Naive B cell (primary cell): ENCODE measurements around the gene ANKRD26. TPM values are rescaled to one million over a fixed set of nuclear protein-coding genes. Genes with fewer than 3 reads are reported as not detected.
A peak's percentile ranks its signal among the peaks of the same experiment; 100 is the strongest.

Experiments used
- ATAC-seq, 2 donors: fragments of 150-1000 bp; cut with Tn5 transposase; 2 replicates each; pipeline ENCODE4 v1.10.0; 2021; ENCODE audit warnings: low read depth in 2 of 2, mild to moderate bottlenecking in 2 of 2, moderate library complexity in 2 of 2
- DNase-seq: peaks from one replicate; pipeline ENCODE4 v3.0.0; 2022
- H3K27ac Mint-ChIP-seq, 6 donors: one replicate each; pipeline ENCODE4 v1.8.0; 2020 to 2022; ENCODE audit warnings: mild to moderate bottlenecking in 6 of 6, mixed read lengths in 6 of 6, moderate library complexity in 5 of 6, inconsistent platforms in 2 of 6
- H3K27me3 Mint-ChIP-seq, 3 donors: one replicate each; pipeline ENCODE4 v1.8.0; 2021 to 2022; ENCODE audit warnings: mixed read lengths in 3 of 3, mild to moderate bottlenecking in 1 of 3
- H3K36me3 Mint-ChIP-seq, 2 donors: one replicate each; pipeline ENCODE4 v1.8.0; 2020 to 2022; ENCODE audit warnings: mixed read lengths in 2 of 2, inconsistent platforms in 1 of 2, mild to moderate bottlenecking in 1 of 2
- H3K4me1 Mint-ChIP-seq, 3 donors: one replicate each; pipeline ENCODE4 v1.8.0; 2020 to 2022; ENCODE audit warnings: mixed read lengths in 3 of 3, inconsistent platforms in 1 of 3, mild to moderate bottlenecking in 1 of 3, moderate library complexity in 1 of 3
- H3K4me3 Mint-ChIP-seq, 8 donors: one replicate each; pipeline ENCODE4 v1.8.0; 2020 to 2022; ENCODE audit warnings: mild to moderate bottlenecking in 8 of 8, mixed read lengths in 8 of 8, moderate library complexity in 8 of 8, inconsistent platforms in 2 of 8
- H3K9me3 Mint-ChIP-seq, 7 donors: one replicate each; pipeline ENCODE4 v1.8.0; 2020 to 2022; ENCODE audit warnings: mixed read lengths in 7 of 7, mild to moderate bottlenecking in 5 of 7, inconsistent platforms in 2 of 7, moderate library complexity in 1 of 7
- polyA plus RNA-seq, 6 donors: library from polyadenylated mRNA; unstranded; fragments of 300-500 nt; fragmentation: Illumina TruSeq; gene quantifications; one replicate each; pipeline ENCODE4 v1.2.3, GENCODE V29; 2021; ENCODE audit warnings: low read depth in 6 of 6

The ANKRD26 gene
- polyA plus RNA-seq: 1 to 10 TPM in 5 of 6 donors, under 1 TPM in 1; 0.68 to 3.9 (median 1.6) TPM

DNA sequence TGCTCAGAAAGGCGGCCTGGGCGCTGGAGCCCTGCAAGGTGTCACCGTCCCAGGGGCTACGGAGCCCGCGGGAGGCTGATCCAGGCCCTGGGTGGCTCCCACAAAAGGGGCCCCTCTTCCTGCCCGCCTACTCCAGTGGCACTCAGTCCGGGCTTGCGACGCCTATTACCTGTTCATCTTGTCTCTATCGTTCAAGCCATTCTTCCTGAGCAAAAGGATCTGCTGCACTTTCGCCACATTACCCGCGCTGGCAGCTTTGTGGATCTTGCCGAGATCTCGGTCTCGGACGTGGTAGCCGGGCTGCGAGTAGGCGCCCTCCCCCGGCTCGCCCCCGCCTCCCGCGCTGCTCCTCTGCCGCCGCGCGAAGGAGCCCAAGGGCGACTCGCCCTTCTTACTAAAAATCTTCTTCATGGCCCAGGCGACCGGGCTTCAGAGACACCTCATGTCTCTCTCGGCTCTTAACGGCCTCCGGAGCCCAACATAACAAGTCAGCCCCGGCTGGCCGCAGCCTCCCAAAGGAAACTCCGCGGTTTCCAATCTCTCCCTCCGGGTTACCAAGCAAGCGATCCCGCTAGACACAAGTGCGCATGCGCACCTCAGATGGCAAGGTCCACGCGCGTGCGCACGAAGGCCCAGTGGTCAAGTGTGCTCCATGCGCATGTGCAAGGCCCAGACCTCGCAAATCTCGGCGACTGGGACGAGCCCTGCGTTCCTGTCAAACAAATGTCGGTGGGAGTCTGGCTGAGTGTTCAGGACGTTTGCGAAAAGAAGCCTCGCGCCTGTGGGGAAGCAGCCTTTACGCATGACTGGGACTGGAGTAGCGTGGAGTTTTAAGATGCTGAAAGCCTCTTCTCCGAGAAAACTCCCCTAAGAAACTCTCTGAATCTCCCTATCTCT, at the start of gene ANKRD26:
TSS of gene ANKRD26 (minus strand) at position 579 of the 897 bp plus-strand sequence. CDS start at position 411, 168 bp downstream.
- H3K9me3 Mint-ChIP-seq: no peaks in the 10 kb centered on the region
- ATAC-seq (peak; percentile 92 to 94), DNase-seq (peak; percentile 95)
- peaks cover 16 to 26% (median 25%) of the 10 kb centered on the region in 3 donors for H3K4me1 Mint-ChIP-seq
- H3K27me3 Mint-ChIP-seq: no peaks in the 10 kb centered on the region
- H3K4me3 Mint-ChIP-seq: peak within 1 kb of the TSS; percentile 91 to 98 (median 94)
- no peaks in the 10 kb centered on the region for H3K36me3 Mint-ChIP-seq
- peak within 1 kb of the TSS; percentile 90 to 98 (median 98) for H3K27ac Mint-ChIP-seq

DNA sequence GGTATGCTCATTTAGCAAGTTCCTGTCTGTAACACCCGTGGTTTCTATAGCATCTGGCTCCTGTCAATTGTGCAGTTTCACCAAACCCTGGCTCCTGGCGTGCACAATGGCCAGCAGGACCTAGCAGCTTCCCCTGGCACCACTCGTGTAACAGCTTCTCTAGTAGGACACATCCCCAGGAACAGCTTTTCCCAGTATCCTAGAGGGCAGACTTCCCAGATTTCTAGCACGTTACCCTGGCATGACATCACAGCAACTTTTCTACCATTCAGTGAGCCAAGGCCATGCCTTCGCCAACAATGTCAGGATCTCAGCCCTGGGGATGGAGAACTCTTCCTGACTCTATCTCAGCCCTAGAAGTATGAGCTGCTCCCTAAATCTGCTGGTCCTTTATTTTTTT, 47.4 kb upstream of the ANKRD26 start:
- ATAC-seq (no peak), DNase-seq (no peak)
- Mint-ChIP-seq H3K4me1 (peaks cover 18 to 28% (median 23%) of the 10 kb centered on the region in 3 donors), H3K4me3 (no peak overlapping the region), H3K27ac (peak overlapping the region in 1 of 6 donors; percentile 76), H3K27me3 (no peaks in the 10 kb centered on the region), H3K36me3 (peaks cover 0 to 9% of the 10 kb centered on the region in 2 donors), H3K9me3 (no peaks in the 10 kb centered on the region)

DNA sequence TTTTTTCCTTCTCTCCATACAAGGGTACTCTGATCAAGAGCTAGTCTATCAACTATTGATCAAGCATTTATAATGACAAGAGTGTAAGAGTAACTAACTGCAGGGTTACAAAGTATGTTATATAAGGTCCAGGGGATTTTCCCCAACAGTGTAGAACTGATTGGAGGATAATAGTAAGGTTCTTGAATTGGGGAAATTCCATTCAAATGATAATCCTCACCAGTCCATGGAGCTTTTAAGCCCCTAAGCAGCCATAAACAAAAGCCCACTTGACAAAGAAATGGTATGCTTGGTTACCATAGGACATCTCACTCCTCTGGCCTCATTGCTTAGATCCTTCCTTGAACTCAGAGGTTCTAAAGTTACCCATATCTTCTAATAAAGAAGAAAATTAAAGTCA, 45.6 kb upstream of the ANKRD26 start:
- H3K9me3 Mint-ChIP-seq: no peaks in the 10 kb centered on the region
- H3K4me1 Mint-ChIP-seq: peaks cover 8 to 15% (median 11%) of the 10 kb centered on the region in 3 donors
- ATAC-seq: peak; percentile 37 to 42
- peak overlapping the region in 3 of 6 donors; percentile 26 to 50 (median 28) for H3K27ac Mint-ChIP-seq
- no peak overlapping the region for H3K4me3 Mint-ChIP-seq
- no peak for DNase-seq
- H3K27me3 Mint-ChIP-seq: no peaks in the 10 kb centered on the region
- H3K36me3 Mint-ChIP-seq: peaks cover 0 to 9% of the 10 kb centered on the region in 2 donors

DNA sequence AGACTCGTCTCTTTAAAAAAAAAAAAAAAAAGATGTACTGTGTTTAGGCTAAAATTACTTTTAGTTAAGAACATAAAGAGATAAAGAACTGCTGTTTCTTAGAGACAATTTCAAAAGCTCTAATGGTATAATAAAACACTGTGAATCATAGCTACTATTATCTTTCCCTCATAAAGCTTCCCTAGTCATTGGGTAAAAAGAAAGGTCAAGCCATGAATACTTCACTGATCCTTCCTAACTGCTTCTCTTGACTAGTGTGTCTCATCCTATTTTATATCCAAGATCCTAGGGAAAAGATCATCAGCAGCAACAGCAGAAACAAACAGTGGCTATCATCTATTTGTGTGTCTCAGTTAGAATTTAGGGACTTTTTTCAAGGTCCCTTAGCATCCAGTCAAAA, 43.4 kb upstream of the ANKRD26 start:
- no peak overlapping the region for H3K27ac Mint-ChIP-seq
- ATAC-seq (no peak), DNase-seq (no peak)
- no peaks in the 10 kb centered on the region for H3K27me3 Mint-ChIP-seq
- H3K36me3 Mint-ChIP-seq: peaks cover 0 to 9% of the 10 kb centered on the region in 2 donors
- no peaks in the 10 kb centered on the region for H3K9me3 Mint-ChIP-seq
- peaks cover under 1 to 7% (median 3%) of the 10 kb centered on the region in 3 donors for H3K4me1 Mint-ChIP-seq
- no peak overlapping the region for H3K4me3 Mint-ChIP-seq

DNA sequence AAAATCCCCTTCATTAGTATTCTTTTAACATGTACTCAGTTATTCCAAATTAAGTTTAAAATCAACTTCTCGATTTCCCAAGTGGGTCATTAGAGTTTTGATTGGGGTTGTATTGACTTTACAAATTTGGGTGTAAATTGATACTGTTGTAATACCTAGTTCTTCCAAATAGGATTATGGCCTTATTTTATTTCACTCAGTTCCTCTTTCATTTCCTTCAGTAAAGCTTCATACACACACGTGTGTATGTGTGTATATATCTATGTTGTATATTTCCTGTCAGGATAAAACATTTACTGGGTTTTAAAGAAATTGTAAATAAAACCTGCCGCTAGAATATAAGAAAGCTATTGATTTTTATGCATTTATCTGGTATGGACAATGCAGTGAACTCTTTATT, 38.0 kb upstream of the ANKRD26 start:
- DNase-seq (peak; percentile 4), ATAC-seq (peak; percentile 64 to 67)
- H3K27ac Mint-ChIP-seq: peak overlapping the region in 3 of 6 donors; percentile 26 to 49 (median 49)
- no peaks in the 10 kb centered on the region for H3K9me3 Mint-ChIP-seq
- H3K4me3 Mint-ChIP-seq: no peak overlapping the region
- H3K4me1 Mint-ChIP-seq: peaks cover 6 to 13% (median 6%) of the 10 kb centered on the region in 3 donors
- H3K36me3 Mint-ChIP-seq: peaks cover 0 to 11% of the 10 kb centered on the region in 2 donors
- H3K27me3 Mint-ChIP-seq: no peaks in the 10 kb centered on the region

DNA sequence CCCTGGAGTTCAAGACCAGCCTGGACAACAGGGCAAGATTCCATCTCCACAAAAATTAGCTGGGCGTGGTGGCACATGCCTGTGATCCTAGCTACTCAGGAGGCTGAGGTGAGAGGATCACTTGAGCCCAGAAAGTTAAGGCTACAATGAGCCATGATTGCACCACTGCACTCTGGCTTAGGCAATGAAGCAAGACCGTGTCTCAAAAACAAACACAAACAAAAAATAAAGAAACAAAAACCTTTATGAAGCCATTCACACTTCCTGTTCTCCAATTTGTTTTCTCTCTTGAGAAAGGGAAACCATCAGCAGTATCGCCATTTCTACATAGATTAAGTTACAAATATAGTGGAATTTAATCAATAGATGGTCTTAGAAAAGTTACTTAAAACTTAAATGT, 34.1 kb upstream of the ANKRD26 start:
- H3K27ac Mint-ChIP-seq: no peak overlapping the region
- peaks cover 19 to 30% of the 10 kb centered on the region in 2 donors for H3K36me3 Mint-ChIP-seq
- no peaks in the 10 kb centered on the region for H3K27me3 Mint-ChIP-seq

DNA sequence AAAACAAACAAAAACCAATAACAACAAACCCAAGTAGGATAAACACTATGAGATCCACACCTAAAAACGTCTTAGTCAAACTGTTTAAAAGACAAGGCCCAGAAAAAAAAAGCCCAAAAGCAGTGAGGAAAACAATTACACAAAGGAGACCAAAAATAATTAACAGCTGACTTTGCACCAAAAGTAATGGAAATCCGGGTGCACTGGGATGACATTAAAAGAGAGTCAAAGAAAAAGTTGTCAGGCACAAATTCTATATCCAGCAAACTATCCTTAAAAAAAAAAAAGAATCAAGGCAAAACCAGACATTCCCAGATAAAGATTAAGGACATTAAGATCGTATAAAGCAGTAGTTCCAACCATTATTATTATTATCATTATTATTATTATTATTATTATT, 7.9 kb upstream of the ANKRD26 start:
- Mint-ChIP-seq H3K9me3 (peaks cover 0 to 11% (median 0%) of the 10 kb centered on the region in 7 donors), H3K4me1 (peaks cover 0 to 2% (median 0%) of the 10 kb centered on the region in 3 donors), H3K27ac (peak overlapping the region in 1 of 6 donors; percentile 75), H3K36me3 (peaks cover 13 to 22% of the 10 kb centered on the region in 2 donors), H3K27me3 (no peaks in the 10 kb centered on the region), H3K4me3 (no peak overlapping the region)
- DNase-seq: no peak
- ATAC-seq: no peak

More for the DNA sequence above, 34.1 kb upstream of the ANKRD26 start:
- ATAC-seq (no peak), DNase-seq (no peak)
- Mint-ChIP-seq H3K9me3 (no peaks in the 10 kb centered on the region), H3K4me1 (peaks cover 6 to 13% (median 9%) of the 10 kb centered on the region in 3 donors), H3K4me3 (no peak overlapping the region)

DNA sequence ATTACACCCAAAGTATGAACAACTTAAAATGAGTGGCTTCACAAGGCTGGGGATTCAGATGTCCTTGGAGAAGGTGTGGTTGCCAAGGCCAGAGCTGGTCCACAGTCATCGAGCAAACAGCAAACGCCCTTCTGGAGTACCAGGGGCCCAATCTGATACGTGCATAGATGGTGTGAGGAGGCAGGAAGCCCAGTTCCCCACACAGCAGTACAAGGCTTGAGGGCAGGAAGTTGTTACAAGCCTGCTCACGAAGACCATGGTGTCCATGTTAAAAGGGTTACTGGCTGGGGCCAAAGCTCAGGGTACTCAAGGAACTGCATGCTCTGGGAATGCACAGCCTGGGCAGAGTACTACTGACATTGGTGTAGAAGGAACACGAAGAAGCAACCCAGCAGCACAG, 4.6 kb upstream of the ANKRD26 start:
- peaks cover 0 to 11% (median 0%) of the 10 kb centered on the region in 7 donors for H3K9me3 Mint-ChIP-seq
- ATAC-seq (no peak), DNase-seq (no peak)
- peaks cover 8% of the 10 kb centered on the region in 2 donors for H3K36me3 Mint-ChIP-seq
- no peaks in the 10 kb centered on the region for H3K27me3 Mint-ChIP-seq
- H3K4me3 Mint-ChIP-seq: no peak overlapping the region
- no peak overlapping the region for H3K27ac Mint-ChIP-seq
- peaks cover 12 to 14% (median 13%) of the 10 kb centered on the region in 3 donors for H3K4me1 Mint-ChIP-seq

DNA sequence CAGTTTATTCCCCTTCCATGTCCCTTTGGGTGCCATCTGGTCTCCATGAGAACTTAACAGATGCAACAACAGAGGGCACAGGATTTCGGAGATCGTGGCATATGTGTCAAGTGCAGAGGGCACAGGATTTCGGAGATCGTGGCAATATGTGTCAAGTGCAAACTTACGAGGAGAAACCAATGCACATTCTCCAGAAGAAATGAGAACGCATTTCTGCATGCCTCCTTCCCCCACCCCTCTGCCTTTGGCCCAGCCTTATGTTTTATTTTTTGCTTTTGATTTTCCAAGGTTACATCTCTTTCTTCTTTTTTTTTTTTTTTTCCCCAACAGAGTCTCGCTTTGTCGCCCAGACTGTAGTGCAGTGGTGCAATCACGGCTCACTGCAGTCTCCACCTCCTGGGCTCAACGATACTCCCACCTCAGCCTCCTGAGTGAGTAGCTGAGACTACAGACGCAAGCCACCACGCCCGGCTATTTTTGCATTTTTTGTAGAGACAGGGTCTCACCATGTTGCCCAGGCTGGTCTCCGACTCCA, 586 bp upstream of the ANKRD26 start:
- DNase-seq: no peak
- Mint-ChIP-seq H3K4me3 (peak overlapping the region; percentile 91 to 98 (median 94)), H3K27ac (peak overlapping the region; percentile 85 to 98 (median 96)), H3K27me3 (no peaks in the 10 kb centered on the region), H3K36me3 (no peaks in the 10 kb centered on the region), H3K4me1 (peaks cover 16 to 26% (median 25%) of the 10 kb centered on the region in 3 donors), H3K9me3 (no peaks in the 10 kb centered on the region)
- no peak for ATAC-seq

DNA sequence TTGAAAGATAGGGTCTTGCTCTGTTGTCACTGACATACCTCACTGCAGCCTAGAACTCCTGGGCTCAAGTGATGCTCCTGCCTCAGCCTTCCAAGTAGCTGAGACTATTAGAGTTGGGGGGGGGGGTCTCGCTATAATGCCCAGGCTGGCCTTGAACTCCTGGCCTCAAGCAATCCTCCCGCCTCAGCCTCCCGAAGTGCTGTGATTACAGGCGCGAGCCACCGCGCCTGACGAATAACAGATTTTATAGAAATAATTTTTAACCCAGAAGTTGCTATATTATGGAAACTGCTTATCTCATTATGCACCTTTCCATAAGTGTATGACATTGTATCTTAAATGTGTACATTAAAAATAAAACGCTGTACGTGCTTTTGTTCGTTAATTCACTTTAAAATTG, 846 bp downstream of the ANKRD26 start:
- no peaks in the 10 kb centered on the region for H3K9me3 Mint-ChIP-seq
- no peaks in the 10 kb centered on the region for H3K27me3 Mint-ChIP-seq
- peaks cover 16 to 25% (median 24%) of the 10 kb centered on the region in 3 donors for H3K4me1 Mint-ChIP-seq
- H3K4me3 Mint-ChIP-seq: peak overlapping the region; percentile 91 to 98 (median 94)
- no peaks in the 10 kb centered on the region for H3K36me3 Mint-ChIP-seq
- no peak for DNase-seq
- peak overlapping the region in 4 of 6 donors; percentile 50 to 98 (median 96) for H3K27ac Mint-ChIP-seq
- ATAC-seq: no peak

DNA sequence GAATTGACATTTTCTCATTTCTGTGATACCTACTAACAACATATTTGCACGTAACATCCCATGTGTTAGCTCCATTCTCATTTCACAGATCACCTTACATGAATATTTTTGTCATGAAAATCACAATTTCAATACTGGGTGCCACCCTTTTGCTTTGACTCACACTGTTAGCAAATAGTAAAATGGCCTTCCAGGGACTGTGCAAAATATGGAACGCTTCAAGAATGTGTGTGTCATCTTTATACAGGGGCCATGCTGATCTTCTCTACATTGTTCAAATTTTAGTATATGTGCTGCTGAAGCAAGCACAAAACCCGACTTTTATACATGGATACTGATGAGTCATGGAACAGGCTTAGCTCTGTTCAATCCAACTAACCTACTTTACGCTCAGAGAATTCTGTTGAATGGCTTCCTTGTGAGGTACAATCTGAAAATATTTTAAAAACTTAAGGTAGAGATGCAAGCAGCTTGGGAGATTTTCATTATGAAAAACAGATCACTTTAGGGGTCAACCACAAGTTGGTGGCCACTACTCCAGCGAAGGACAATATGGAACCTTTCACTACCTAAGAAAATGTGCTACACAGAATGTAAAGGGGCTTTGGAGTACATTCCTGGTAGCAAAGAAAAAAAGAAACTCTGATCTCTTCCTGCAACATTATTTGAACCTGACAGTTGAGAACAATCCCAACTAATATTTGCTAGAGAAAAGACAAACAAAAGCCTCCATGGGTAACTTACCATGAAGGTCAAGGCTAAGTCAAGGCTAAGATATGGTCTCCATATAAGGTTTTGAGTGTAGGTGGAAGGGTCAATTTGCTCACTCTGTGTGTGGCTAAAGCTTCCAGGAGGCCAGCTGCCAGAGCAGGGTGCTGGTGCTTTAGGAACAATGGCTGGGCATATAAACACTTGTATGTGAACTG, 11.9 kb downstream of the ANKRD26 start:
- H3K27me3 Mint-ChIP-seq: no peaks in the 10 kb centered on the region
- peaks cover 11 to 21% of the 10 kb centered on the region in 2 donors for H3K36me3 Mint-ChIP-seq
- no peak for DNase-seq
- no peaks in the 10 kb centered on the region for H3K4me1 Mint-ChIP-seq
- no peaks in the 10 kb centered on the region for H3K9me3 Mint-ChIP-seq
- H3K4me3 Mint-ChIP-seq: no peak overlapping the region
- peak overlapping the region in 1 of 6 donors; percentile 72 for H3K27ac Mint-ChIP-seq
- ATAC-seq: no peak

DNA sequence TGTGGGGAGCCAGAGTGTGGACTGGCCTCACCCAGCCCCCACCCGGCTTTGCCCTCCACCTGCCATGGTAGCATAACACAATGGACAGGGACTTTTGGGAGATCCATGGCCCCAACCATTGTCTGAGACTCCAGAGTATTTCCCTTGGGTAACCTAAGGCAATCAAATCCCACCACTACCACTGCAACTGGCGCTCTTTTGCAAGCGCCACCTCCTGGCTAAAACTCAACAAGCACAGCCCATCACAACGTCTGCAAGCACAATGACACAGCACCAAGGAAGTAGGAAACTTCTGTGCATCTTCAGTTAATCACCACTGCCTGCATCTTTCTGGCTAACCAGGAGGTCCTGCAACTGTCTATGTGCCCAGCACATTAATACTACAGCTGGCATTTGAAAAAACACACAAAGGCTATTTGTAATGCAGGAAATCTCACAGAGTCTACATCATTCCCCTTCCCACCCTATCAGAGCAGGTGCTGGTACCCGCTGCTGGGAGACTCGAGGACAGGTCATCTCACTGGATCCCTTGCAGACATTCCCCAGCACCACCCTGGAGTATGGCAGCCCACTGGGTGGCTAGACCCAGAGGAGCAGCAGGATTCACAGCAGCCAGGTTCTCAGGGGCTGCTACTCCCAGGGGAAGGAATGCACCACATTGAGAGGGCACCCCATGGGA, 27.7 kb downstream of the ANKRD26 start:
- peaks cover 0 to 25% (median 5%) of the 10 kb centered on the region in 7 donors for H3K9me3 Mint-ChIP-seq
- H3K4me3 Mint-ChIP-seq: peak overlapping the region in 1 of 8 donors; percentile 47
- H3K27me3 Mint-ChIP-seq: no peaks in the 10 kb centered on the region
- peaks cover 0 to 9% (median 8%) of the 10 kb centered on the region in 3 donors for H3K4me1 Mint-ChIP-seq
- no peak for ATAC-seq
- no peak for DNase-seq
- H3K27ac Mint-ChIP-seq: no peak overlapping the region
- peaks cover 53 to 68% of the 10 kb centered on the region in 2 donors for H3K36me3 Mint-ChIP-seq
